HepG2 (cell line): ENCODE measurements around the gene FBLL1. TPM values are rescaled to one million over a fixed set of nuclear protein-coding genes. Genes with fewer than 3 reads are reported as not detected.

Experiments used
- ADNP ChIP-seq: sonication (generic); formaldehyde crosslinking; IDR thresholded peaks from 2 replicates; pipeline ENCODE4 v1.4.0; 2020; ENCODE audit warnings: missing genetic modification reagents
- ASH2L ChIP-seq: fragments of 300-600, 200-600 bp; sonication (generic); IDR thresholded peaks from 2 replicates; pipeline ENCODE4 v1.7.0; 2017; ENCODE audit warnings: low read depth, mild to moderate bottlenecking, moderate library complexity, mixed read lengths, low read length; ENCODE audit not compliant: insufficient read length
- CC2D1A ChIP-seq: sonication (generic); formaldehyde crosslinking; IDR thresholded peaks from 2 replicates; pipeline ENCODE4 v1.8.1; 2023; ENCODE audit warnings: mild to moderate bottlenecking, missing genetic modification reagents
- KLF13 ChIP-seq: sonication (generic); formaldehyde crosslinking; IDR thresholded peaks from 2 replicates; pipeline ENCODE4 v1.4.0; 2020; ENCODE audit warnings: mild to moderate bottlenecking, missing genetic modification reagents
- NFE2L2 ChIP-seq: fragments of 150-350 bp; IDR thresholded peaks from 2 replicates; pipeline ENCODE4 v1.6.1; 2014; ENCODE audit warnings: low read length
- PHF20 ChIP-seq: sonication (generic); formaldehyde crosslinking; IDR thresholded peaks from 2 replicates; pipeline ENCODE4 v1.5.0; 2020; ENCODE audit warnings: mild to moderate bottlenecking, missing genetic modification reagents
- PITX1 ChIP-seq: sonication (generic); formaldehyde crosslinking; IDR thresholded peaks from 2 replicates; pipeline ENCODE4 v1.5.1; 2020; ENCODE audit warnings: mild to moderate bottlenecking, missing genetic modification reagents
- POLR2A ChIP-seq, 2 experiments: IDR thresholded peaks; 2 replicates each; pipeline ENCODE4 v1.6.1; 2011; ENCODE audit warnings: low read depth in 2 of 2, low read length in 2 of 2, mild to moderate bottlenecking in 1 of 2, moderate library complexity in 1 of 2; ENCODE audit not compliant: insufficient read depth in 1 of 2
- REL ChIP-seq: sonication (generic); formaldehyde crosslinking; conservative IDR thresholded peaks from 2 replicates; pipeline ENCODE4 v1.8.0; 2022; ENCODE audit warnings: mild to moderate bottlenecking, missing genetic modification reagents, moderate library complexity
- RFXANK ChIP-seq: IDR thresholded peaks from 2 replicates; pipeline ENCODE4 v1.6.1; 2016
- TBX3 ChIP-seq: fragments of 450-650 bp; IDR thresholded peaks from 2 replicates; pipeline ENCODE4 v1.6.1; 2017; ENCODE audit warnings: antibody characterized with exemption, mild to moderate bottlenecking, inconsistent platforms, borderline replicate concordance
- ZNF256 ChIP-seq: sonication (generic); formaldehyde crosslinking; conservative IDR thresholded peaks from 2 replicates; pipeline ENCODE4 v1.4.0; 2020; ENCODE audit warnings: missing genetic modification reagents
- ZNF747 ChIP-seq: sonication (generic); formaldehyde crosslinking; IDR thresholded peaks from 2 replicates; pipeline ENCODE4 v1.8.1; 2023; ENCODE audit warnings: missing genetic modification reagents, mild to moderate bottlenecking, borderline replicate concordance
- polyA plus RNA-seq, 8 experiments: library from polyadenylated mRNA; depleted of rRNA in 3 of 8; stranded (reverse) in 7 of 8; unstranded in 1 of 8; fragments of >200 nt; fragmentation: Illumina TruSeq in 4 of 8; extraction: Trizol in 4 of 8; gene quantifications; 2 replicates each; pipeline versions ENCODE4 v1.2.1 to v1.2.3, GENCODE V29; 2011 to 2016; ENCODE audit warnings: low read depth in 4 of 8, missing spikeins in 1 of 8, mixed read lengths in 1 of 8; ENCODE audit not compliant: insufficient read depth in 1 of 8
- total RNA-seq, 5 experiments: library from RNA; depleted of rRNA; stranded (reverse); fragments of >200 nt; fragmentation: Illumina TruSeq; extraction: Trizol; gene quantifications; 2 replicates each; pipeline ENCODE4 v1.2.3, GENCODE V29; 2016; ENCODE audit warnings: low read depth in 1 of 5
- TF ChIP-seq, protein P1 (sequence below): sonication (generic); formaldehyde crosslinking; conservative IDR thresholded peaks from 2 replicates; pipeline ENCODE4 v1.4.0; 2020; ENCODE audit warnings: mild to moderate bottlenecking, missing genetic modification reagents, moderate library complexity
- TF ChIP-seq, protein P2 (sequence below): sonication (generic); formaldehyde crosslinking; IDR thresholded peaks from 2 replicates; pipeline ENCODE4 v1.9.0; 2021; ENCODE audit warnings: mild to moderate bottlenecking, missing genetic modification reagents
- TF ChIP-seq, protein P3 (sequence below): sonication (generic); formaldehyde crosslinking; IDR thresholded peaks from 2 replicates; pipeline ENCODE4 v1.4.0; 2020; ENCODE audit warnings: mild to moderate bottlenecking, missing genetic modification reagents
- TF ChIP-seq, protein P4 (sequence below): sonication (generic); formaldehyde crosslinking; IDR thresholded peaks from 2 replicates; pipeline ENCODE4 v1.5.1; 2020; ENCODE audit warnings: mild to moderate bottlenecking, moderate library complexity, missing genetic modification reagents

Gene FBLL1
- total and polyA plus RNA-seq, 2 of the 13 experiments (the other 11 are each of a cell fraction or from before 2014, with no cell fraction given) = 0.17 to 0.18 TPM

DNA sequence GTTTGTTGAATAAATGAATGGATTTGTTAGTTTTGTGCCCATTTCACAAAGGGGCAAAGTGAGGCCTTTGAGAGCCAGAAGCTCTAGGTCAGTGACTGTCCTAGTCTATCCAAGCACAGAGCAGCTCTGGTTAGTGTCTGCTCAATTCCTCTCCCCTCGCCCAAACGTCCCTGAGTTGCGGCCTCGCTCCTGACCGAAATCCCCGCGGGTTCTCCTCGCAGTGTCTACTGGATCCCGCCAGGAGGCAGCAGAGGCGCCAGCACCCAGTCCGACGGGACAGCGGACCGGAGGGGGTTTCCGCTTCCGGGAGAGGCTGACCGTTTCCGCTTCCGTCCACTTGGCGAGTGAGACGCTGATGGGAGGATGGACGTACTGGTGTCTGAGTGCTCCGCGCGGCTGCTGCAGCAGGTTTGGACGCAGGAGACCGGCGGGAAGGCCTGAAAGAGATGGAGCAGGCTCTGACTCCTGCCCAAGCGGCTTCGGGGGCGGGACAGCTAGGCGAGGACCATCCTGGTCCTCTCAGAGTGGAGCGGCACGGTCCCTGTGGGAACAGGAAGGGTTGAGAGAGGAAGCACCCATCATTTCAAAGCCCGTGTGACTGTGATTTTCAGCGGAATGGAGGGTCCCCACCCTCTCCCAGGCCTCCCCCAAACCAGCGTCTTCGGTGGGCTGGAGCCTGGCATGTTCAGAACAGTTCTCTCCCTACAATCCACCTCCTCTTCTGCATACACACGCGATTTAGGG lies 42.8 kb upstream of the FBLL1 start, which contains the start of gene RARS1 (continued):
- TF ChIP-seq ADNP (CRISPR knock-in tag) = no peak
- peak; percentile 95 to 99 for TF ChIP-seq POLR2A (IDR thresholded peaks at IDR 0.05; ENCODE audit: insufficient read depth in 1 of 2, low read depth in 2 of 2, low read length in 2 of 2)
- no peak; the same call in 1 of the 2 replicates for TF ChIP-seq REL (CRISPR knock-in tag)
- 0 out of 2 replicates have a peak, but pooled peaks have one; percentile 52 for TF ChIP-seq ZNF256 (CRISPR knock-in tag)
- TF ChIP-seq, protein P1, sequence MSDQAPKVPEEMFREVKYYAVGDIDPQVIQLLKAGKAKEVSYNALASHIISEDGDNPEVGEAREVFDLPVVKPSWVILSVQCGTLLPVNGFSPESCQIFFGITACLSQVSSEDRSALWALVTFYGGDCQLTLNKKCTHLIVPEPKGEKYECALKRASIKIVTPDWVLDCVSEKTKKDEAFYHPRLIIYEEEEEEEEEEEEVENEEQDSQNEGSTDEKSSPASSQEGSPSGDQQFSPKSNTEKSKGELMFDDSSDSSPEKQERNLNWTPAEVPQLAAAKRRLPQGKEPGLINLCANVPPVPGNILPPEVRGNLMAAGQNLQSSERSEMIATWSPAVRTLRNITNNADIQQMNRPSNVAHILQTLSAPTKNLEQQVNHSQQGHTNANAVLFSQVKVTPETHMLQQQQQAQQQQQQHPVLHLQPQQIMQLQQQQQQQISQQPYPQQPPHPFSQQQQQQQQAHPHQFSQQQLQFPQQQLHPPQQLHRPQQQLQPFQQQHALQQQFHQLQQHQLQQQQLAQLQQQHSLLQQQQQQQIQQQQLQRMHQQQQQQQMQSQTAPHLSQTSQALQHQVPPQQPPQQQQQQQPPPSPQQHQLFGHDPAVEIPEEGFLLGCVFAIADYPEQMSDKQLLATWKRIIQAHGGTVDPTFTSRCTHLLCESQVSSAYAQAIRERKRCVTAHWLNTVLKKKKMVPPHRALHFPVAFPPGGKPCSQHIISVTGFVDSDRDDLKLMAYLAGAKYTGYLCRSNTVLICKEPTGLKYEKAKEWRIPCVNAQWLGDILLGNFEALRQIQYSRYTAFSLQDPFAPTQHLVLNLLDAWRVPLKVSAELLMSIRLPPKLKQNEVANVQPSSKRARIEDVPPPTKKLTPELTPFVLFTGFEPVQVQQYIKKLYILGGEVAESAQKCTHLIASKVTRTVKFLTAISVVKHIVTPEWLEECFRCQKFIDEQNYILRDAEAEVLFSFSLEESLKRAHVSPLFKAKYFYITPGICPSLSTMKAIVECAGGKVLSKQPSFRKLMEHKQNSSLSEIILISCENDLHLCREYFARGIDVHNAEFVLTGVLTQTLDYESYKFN = peak; percentile 33
- TF ChIP-seq, protein P2, sequence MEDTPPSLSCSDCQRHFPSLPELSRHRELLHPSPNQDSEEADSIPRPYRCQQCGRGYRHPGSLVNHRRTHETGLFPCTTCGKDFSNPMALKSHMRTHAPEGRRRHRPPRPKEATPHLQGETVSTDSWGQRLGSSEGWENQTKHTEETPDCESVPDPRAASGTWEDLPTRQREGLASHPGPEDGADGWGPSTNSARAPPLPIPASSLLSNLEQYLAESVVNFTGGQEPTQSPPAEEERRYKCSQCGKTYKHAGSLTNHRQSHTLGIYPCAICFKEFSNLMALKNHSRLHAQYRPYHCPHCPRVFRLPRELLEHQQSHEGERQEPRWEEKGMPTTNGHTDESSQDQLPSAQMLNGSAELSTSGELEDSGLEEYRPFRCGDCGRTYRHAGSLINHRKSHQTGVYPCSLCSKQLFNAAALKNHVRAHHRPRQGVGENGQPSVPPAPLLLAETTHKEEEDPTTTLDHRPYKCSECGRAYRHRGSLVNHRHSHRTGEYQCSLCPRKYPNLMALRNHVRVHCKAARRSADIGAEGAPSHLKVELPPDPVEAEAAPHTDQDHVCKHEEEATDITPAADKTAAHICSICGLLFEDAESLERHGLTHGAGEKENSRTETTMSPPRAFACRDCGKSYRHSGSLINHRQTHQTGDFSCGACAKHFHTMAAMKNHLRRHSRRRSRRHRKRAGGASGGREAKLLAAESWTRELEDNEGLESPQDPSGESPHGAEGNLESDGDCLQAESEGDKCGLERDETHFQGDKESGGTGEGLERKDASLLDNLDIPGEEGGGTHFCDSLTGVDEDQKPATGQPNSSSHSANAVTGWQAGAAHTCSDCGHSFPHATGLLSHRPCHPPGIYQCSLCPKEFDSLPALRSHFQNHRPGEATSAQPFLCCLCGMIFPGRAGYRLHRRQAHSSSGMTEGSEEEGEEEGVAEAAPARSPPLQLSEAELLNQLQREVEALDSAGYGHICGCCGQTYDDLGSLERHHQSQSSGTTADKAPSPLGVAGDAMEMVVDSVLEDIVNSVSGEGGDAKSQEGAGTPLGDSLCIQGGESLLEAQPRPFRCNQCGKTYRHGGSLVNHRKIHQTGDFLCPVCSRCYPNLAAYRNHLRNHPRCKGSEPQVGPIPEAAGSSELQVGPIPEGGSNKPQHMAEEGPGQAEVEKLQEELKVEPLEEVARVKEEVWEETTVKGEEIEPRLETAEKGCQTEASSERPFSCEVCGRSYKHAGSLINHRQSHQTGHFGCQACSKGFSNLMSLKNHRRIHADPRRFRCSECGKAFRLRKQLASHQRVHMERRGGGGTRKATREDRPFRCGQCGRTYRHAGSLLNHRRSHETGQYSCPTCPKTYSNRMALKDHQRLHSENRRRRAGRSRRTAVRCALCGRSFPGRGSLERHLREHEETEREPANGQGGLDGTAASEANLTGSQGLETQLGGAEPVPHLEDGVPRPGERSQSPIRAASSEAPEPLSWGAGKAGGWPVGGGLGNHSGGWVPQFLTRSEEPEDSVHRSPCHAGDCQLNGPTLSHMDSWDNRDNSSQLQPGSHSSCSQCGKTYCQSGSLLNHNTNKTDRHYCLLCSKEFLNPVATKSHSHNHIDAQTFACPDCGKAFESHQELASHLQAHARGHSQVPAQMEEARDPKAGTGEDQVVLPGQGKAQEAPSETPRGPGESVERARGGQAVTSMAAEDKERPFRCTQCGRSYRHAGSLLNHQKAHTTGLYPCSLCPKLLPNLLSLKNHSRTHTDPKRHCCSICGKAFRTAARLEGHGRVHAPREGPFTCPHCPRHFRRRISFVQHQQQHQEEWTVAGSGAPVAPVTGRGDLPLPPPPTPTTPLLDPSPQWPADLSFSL (CRISPR knock-in tag) = no peak
- 0 out of 2 replicates have a peak, but pooled peaks have one; percentile 42 for TF ChIP-seq CC2D1A (CRISPR knock-in tag)
- TF ChIP-seq RFXANK (CRISPR knock-in tag) = peak; percentile 84; the same call in 1 of the 2 replicates
- TF ChIP-seq, protein P3, sequence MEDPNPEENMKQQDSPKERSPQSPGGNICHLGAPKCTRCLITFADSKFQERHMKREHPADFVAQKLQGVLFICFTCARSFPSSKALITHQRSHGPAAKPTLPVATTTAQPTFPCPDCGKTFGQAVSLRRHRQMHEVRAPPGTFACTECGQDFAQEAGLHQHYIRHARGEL = no peak
- no peak for TF ChIP-seq KLF13
- TF ChIP-seq ZNF747 (CRISPR knock-in tag) = peak; percentile 91; the same call in 1 of the 2 replicates
- TF ChIP-seq NFE2L2 = no peak
- TF ChIP-seq PITX1 (CRISPR knock-in tag) = peak; percentile 43; the same call in 1 of the 2 replicates
- peak; percentile 98 for TF ChIP-seq PHF20 (CRISPR knock-in tag)
- peak; percentile 84 for TF ChIP-seq ASH2L
- TF ChIP-seq TBX3 = no peak
- TF ChIP-seq, protein P4, sequence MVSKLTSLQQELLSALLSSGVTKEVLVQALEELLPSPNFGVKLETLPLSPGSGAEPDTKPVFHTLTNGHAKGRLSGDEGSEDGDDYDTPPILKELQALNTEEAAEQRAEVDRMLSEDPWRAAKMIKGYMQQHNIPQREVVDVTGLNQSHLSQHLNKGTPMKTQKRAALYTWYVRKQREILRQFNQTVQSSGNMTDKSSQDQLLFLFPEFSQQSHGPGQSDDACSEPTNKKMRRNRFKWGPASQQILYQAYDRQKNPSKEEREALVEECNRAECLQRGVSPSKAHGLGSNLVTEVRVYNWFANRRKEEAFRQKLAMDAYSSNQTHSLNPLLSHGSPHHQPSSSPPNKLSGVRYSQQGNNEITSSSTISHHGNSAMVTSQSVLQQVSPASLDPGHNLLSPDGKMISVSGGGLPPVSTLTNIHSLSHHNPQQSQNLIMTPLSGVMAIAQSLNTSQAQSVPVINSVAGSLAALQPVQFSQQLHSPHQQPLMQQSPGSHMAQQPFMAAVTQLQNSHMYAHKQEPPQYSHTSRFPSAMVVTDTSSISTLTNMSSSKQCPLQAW = peak; percentile 86
